ENCODE measurements around the gene SNAPC5. TPM values are rescaled to one million over a fixed set of nuclear protein-coding genes. Genes with fewer than 3 reads are reported as not detected.

The SNAPC5 gene
- total and polyA plus RNA-seq, 2 of the 4 experiments (the other 2 are of a cell fraction), result 25.9 to 26.3 TPM

DNA sequence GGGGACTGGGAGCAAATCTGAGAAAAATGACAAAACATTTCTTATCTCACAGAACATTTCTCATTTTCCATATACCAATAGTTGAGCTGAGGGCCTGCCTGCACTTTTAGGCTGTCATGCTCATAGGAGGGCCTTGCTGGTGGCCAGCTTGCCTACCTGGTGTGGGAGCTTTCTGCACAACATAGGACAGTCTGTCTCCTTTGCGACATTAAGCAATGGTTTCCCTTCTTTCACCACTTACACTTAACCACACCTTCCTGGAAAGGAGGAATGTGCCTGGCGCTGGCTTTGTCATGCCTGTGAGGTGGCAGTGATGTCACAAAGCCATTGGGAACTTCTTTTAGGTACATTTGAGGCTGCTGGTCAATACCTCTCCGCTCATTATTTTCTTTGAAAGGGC is 5.7 kb downstream of the SNAPC5 start:
- Histone ChIP-seq H4K5ac (ENCODE audit: low read depth, low read length) (no peak overlapping the region), H3K18ac (ENCODE audit: low read depth, low read length) (no peak overlapping the region), H3K14ac (replicated peaks; ENCODE audit: low read depth, low read length) (no peak overlapping the region), H3K56ac (ENCODE audit: extremely low read depth, insufficient read depth, low read length) (no peak overlapping the region), H2AK9ac (replicated peaks; ENCODE audit: low read depth, low read length, poor library complexity) (no peak overlapping the region), H4K20me1 (ENCODE audit: insufficient read depth, low read length) (peaks cover 10% of the 10 kb centered on the region; the same call in 1 of the 2 replicates), H3K9me3 (ENCODE audit: control insufficient read depth, insufficient read depth, low read length) (no peaks in the 10 kb centered on the region), H3K27ac (ENCODE audit: insufficient read depth, low read length) (no peak overlapping the region), H3K9me1 (ENCODE audit: insufficient read depth, low read length) (no peaks in the 10 kb centered on the region; the same call in 1 of the 2 replicates), H3K4me2 (ENCODE audit: low read depth, low read length) (no peak overlapping the region), H3K36me3 (ENCODE audit: control insufficient read depth, insufficient read depth, low read length) (peaks cover 41% of the 10 kb centered on the region), H3K23ac (ENCODE audit: low read depth, low read length) (no peak overlapping the region), H2BK15ac (ENCODE audit: low read depth, low read length) (no peak overlapping the region), H4K8ac (ENCODE audit: low read depth in 2 of 2, low read length in 2 of 2) (no peak overlapping the region), H3K4ac (ENCODE audit: low read depth, low read length) (no peak overlapping the region), H3K9ac (ENCODE audit: low read depth, low read length) (no peak overlapping the region), H3K27me3 (ENCODE audit: control insufficient read depth, insufficient read depth, low read length) (no peaks in the 10 kb centered on the region), H4K91ac (ENCODE audit: insufficient read depth, low read depth, low read length) (no peak overlapping the region), H2BK120ac (ENCODE audit: low read depth, low read length) (no peak overlapping the region), H3K4me3 (ENCODE audit: insufficient read depth, low read depth, low read length) (no peak overlapping the region), H2AK5ac (ENCODE audit: low read depth, low read length) (no peak overlapping the region), H2BK5ac (ENCODE audit: low read depth, low read length, poor library complexity, severe bottlenecking) (no peak overlapping the region), H3K79me1 (ENCODE audit: low read depth in 1 of 2, low read length in 2 of 2) (peaks cover 11 to 24% of the 10 kb centered on the region in 2 experiments), H3K4me1 (ENCODE audit: control insufficient read depth, insufficient read depth, low read length) (no peaks in the 10 kb centered on the region; the same call in 1 of the 2 replicates), H2AFZ (replicated peaks; ENCODE audit: low read length, poor library complexity) (no peak overlapping the region), H2BK20ac (ENCODE audit: low read depth, low read length) (no peak overlapping the region)
- CTCF ChIA-PET, result interaction anchor here (0.6 to 0.7 kb wide), 2 partner anchors 952 to 1173 kb away, joined by 3 to 5 read pairs; no protein-coding TSS in a partner anchor
- intact Hi-C loops (cut with micrococcal nuclease) (no loop called here), in situ Hi-C loops (cut with MboI; ENCODE audit: low sequenced_read_pairs) (loop anchor here (5.0 to 25.0 kb wide), 2 partner anchors 105 to 580 kb away; partner anchors contain the start of gene MAP2K1), dilution Hi-C loops (cut with HindIII; ENCODE audit: low sequenced_read_pairs, unreplicated experiment) (no loop called here)
- DNase-seq (no peak), ATAC-seq (ENCODE audit: low read depth) (no peak)
- no CpG with 5 or more reads among the region's 3 CpGs for WGBS, 2 experiments (ENCODE audit: extremely low coverage in 2 of 2, insufficient read length in 1 of 2)
- TF ChIP-seq NFE2L2 (IDR thresholded peaks at IDR 0.05; ENCODE audit: low read depth, low read length) (no peak), POLR2A (IDR thresholded peaks at IDR 0.05; ENCODE audit: low read depth, low read length) (no peak), FOS (IDR thresholded peaks at IDR 0.05; ENCODE audit: low read depth, low read length) (no peak)
- BruUV-seq (replicated peaks), result no TSS peak
- POLR2A ChIA-PET (ENCODE audit: unreplicated experiment), result no interaction called here

Data from IMR-90 (cell line).